HG02981 (cell line): Measurements from ENCODE around the gene SPATA3.

ENCODE experiments used
- ATAC-seq: cut with Tn5 transposase; IDR thresholded peaks from one replicate; pipeline ENCODE4 v1.9.1; 2021; ENCODE audit warnings: mild to moderate bottlenecking, moderate library complexity; ENCODE audit not compliant: unreplicated experiment

SPATA3 gene

GRCh38 chr2:230995821-230996220, at the start of gene SPATA3:
SPATA3 (plus strand) TSS chr2:230996121; CDS start chr2:230996234, 113 bp downstream.
- no peak for ATAC-seq

DNA sequence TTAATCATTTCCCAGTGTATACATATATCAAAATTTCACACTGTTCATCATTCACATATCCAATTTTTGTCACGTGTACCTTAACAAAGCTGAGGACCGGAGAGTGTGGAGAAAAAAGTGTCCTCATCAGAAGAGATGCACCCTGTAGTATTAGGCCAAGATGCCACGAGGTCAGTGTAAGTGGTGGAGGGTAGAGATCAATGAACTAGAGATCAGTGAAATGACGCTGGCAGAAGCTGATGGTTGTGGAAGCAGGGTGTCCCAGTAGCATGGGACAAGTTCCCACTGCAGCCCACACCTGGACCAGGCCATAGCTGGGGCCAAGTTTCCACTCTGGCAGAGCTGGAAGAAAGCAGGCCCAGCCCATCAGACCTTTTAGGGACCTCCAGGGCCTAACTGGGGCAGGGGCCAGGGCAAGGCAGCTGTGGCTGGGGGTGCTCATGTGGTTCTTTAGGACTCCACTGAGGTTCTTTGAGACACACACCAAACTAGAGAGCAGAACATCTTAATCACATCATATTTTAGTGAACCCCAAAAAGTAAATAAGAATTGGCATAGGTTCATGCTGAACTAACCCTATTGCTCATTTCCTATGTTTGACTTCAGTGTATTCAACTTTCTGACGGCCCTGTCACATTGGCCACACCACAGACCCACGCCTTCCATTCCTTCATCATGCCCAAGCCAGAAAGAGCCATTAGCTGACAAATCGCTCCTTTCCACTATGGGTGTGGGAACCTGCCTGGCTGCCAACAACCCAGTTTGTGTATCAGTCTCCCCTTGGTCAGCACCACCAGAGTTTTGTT, 49.3 kb upstream of the SPATA3 start:
- no peak for ATAC-seq

- no peak for ATAC-seq
Observed at GRCh38 chr2:230947235-230947576, 48.7 kb upstream of the SPATA3 start.

DNA sequence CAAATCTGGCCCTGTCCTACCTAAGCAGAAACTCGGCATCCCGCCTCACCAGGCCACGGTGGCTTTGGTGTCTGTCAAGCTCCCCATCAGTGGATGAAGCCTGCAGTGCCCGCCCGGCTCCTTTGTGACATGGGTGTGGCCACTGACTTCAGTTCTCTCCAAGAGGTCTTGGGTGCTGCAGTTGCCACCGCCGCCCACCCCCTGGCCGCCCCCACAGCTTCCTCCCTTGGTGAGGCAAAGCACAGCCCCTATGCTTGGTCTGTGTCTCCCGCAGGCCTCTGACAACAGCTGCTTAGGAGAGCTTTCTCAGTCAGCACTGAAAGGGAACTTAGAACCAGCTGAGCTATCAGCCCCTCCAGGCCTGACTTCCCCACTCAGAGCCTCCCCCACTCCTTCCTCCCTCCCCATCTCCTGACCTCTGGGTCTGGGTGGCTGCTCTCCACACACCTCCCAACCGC, 48.0 kb upstream of the SPATA3 start:
- ATAC-seq, result no peak

DNA sequence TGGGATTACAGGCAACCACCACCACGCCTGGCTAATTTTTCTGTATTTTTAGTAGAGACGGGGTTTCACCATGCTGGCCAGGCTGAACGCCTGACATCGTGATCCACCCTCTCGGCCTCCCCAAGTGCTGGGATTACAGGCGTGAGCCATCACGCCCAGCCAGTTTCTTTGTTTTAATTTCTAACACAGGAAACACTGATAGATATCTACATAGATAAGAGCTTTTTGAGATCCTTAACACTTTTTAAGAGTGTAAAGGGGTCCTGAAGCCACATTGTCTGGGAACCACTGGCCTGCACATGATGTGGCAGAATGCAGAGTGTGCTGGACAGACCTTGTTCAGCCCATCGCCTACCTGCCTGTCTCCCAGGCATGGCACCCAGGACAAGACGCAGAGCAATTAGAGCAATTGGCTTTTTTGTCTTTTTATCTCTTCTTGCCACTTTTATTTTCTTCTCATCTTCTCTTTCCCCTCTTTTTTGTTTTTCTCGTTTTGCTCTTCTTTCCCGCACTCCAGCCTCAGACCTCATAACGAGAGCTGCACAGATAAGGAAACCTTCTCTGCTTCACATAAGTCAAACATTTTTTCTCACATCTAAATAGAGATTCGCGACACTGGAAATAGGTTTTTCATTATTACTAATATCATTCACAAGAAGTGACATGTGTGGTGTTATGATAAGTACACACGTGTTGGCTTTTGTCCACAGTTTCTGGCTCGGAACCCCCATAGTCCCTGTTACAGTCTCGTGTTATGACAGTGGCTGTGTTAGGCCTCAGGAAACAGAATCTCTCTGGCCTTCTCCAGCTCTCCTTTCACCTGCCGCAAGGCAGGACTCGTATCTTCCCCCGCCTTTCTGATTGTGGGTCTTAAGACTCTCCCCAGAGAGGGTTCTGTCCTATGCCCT, 45.7 kb upstream of the SPATA3 start:
- peak; percentile 63 for ATAC-seq

- ATAC-seq, result no peak
Observed at GRCh38 chr2:230950874-230951339, 45.0 kb upstream of the SPATA3 start.

GRCh38 chr2:230951396-230951795, 44.5 kb upstream of the SPATA3 start:
- no peak for ATAC-seq

DNA sequence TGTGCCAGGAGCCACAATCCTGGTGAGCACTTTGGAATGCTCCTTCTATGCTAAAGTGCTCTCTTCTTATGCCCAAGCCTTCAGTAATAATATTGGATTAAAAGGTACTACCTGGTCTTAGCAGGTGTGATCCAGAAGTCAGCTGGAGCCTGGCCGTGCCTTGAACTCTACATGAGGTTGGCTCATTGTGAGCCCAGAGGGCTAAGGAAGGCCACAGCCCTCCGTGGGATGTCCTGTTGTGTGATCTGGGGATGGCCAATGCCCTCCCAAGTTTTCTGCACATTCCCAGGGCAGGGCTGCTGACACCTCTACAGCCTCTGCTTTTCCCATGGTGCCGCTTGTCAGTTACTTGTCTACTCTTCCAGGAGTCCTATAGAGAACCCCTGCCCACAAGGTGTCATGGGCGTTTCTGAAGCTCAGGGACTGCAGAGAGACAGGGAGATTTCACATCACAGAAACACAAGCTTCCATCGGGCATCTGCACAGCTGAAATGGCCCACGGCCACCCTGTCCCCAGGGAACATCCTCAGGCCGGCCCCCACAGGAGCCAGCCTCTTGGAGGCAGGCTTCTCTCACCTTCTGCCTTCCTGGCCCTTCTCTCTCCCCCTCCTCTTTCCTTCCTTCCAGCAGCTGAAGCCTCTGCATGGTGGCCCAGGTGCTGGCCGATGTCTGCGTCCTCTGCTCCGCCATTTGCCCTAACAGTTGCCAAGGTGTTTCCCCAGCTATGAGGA, 43.5 kb upstream of the SPATA3 start:
- no peak for ATAC-seq

- ATAC-seq, result no peak
Observed at GRCh38 chr2:230953845-230954244, 42.1 kb upstream of the SPATA3 start.

- ATAC-seq, result no peak
Observed at GRCh38 chr2:230954746-230955145, 41.2 kb upstream of the SPATA3 start.

DNA sequence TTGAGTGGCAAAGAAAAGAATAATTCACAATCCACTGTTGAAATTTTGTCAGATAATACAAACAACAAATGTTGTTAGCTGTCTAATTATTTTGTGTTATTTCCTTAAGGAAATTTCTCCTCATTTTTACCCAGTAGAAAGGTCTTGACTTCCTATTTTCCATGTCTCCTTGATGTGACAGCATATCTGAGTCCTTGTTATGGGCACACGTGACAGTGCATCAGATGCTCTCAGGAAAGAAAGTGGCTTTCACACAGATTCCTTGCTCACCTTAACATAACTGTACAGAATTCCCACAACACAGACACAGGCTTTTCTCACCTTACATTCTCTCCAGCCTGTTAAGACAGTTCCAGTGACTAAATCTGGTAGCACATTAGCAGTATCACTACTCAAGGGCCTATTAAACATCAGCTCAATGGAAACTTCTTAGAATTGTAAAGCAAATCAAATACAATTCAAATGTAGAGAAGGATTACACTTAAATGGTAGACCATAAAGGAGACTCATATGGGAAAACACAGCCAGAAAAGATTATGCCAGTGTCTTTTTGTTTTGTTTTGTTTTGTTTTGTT, 40.7 kb upstream of the SPATA3 start:
- no peak for ATAC-seq

GRCh38 chr2:230956827-230957755, 38.8 kb upstream of the SPATA3 start:
- peak; percentile 67 for ATAC-seq

DNA sequence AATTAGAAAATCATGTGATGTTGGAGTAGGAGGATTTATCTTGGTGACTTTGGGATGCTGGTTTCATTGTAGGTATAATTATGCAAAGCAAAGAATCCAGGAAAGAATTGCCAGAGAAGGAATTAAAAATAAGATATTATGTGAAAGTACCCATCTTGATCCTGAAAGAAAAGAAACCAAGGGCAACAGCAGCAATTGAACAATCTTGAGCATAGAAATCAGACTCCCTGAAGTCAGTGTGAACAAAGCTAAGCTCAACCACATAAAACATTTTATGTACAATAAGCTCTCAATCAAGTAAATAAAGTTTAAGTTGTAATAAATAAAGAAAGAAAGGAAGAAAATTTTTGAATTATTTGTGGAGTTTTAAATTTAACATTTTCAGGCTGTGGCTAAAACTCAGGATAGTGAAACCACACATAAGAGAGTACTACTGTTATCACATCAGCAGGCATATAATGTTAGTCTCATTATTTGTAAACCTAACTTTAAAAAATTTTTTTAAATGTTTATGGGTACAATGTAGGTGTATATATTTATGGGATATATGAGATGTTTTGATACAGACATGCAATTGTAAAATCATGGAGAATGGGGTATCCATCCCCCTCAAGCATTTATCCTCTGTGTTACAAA, 38.0 kb upstream of the SPATA3 start:
- no peak for ATAC-seq

DNA sequence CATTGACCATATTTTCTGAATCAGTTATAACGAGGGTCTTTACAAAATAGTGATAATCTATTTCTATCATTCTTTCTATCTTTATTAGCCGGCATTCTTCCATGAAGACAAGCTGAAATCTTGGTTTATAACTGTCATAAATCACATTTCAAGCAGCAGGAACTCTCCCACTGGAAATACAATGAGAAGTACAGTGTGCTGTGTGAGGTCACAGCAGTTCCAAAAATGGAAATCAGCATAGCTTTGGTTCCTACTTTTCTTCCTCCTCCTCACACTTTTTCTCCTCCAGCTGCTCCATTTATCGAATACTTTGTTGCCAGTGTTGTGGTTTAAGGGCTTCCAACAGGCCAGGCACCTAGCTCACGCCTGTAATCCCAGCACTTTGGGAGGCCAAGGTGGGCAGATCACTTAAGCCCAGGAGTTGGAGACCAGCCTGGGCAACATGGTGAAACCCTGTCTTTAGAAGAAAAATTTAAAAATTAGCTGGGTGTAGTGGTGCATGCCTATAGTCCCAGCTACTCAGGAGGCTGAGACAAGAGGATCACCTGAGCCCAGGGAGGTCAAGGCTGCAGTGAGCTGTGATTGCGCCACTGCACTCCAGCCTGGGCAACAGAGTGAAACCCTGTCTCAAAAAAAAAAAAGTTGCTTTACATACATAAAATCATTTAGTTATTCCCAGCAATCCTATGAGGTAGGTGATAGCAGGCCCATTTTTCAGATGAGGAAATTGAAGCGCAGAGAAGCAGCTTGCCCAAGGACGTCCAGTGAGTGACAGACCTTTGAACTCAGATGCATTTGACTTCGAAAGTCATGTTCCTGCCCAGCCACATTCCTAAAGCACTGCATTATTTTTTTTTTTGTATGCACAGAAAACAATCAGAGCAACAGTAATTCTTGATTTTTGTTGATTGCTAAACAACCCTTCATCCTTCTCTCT, 36.8 kb upstream of the SPATA3 start:
- ATAC-seq, result no peak

DNA sequence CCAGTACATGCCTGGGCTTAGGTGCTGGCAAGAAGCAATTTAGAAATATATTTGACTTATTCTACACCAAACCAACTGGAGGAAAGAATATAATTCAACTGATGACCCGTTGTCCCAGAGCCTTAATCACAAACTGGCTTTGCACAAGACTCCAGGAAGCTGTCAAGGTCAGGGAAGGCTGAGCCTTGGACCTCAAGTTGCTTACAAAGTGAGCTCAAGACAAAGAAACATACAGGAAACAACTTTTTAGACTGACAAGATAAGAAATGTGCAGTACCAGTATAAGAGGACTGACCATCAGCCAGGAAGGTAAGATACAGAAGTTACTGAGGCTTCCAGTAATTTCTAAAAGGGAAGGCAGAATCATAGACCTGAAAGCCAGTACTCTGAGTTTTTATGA, 35.9 kb upstream of the SPATA3 start:
- no peak for ATAC-seq

DNA sequence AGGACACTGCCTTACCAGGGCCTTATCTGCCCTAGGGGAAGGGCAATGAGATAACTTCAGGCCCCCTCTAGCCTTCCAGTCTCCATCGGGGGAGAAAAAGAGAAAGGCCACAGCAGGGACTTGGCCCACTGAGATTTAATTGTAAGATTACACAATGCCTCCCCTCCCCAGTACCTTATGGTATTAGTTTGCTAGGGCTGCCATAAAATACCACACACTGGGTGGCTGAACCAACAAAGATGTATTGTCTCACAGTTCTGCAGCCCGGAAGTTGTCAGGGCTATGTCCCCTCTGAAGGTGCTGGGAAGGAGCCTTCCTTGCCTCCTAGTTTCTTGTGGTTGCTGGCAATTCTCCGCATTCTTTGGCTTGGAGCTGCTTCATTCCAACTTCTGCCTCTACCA, 34.8 kb upstream of the SPATA3 start:
- no peak for ATAC-seq

GRCh38 chr2:230964136-230964730, 31.7 kb upstream of the SPATA3 start:
- ATAC-seq, result no peak

GRCh38 chr2:230967113-230967512, 28.8 kb upstream of the SPATA3 start:
- no peak for ATAC-seq
